Hepatocyte (in vitro differentiated cells): ENCODE results near the gene CABP5. TPM values are rescaled to one million over a fixed set of nuclear protein-coding genes. Genes with fewer than 3 reads are reported as not detected.

ENCODE experiments used
- DNase-seq: peaks from one replicate; pipeline ENCODE4 v3.0.0-alpha.2; 2016; ENCODE audit warnings: low spot score
- H2AFZ ChIP-seq: fragments of 200-600 bp; sonication (generic); 2 replicates; pipeline ENCODE4 v1.6.0; 2016; ENCODE audit warnings: antibody characterized with exemption, mild to moderate bottlenecking
- H3K27ac ChIP-seq: fragments of 200-600 bp; sonication (generic); 2 replicates; pipeline ENCODE4 v1.5.1; 2016; ENCODE audit warnings: mild to moderate bottlenecking
- H3K27me3 ChIP-seq: fragments of 200-600 bp; sonication (generic); 2 replicates; pipeline ENCODE4 v1.6.1; 2016
- H3K36me3 ChIP-seq: fragments of 200-600 bp; sonication (generic); replicated peaks from 2 replicates; pipeline ENCODE4 v1.5.1; 2016; ENCODE audit warnings: low read depth; ENCODE audit not compliant: insufficient read depth
- H3K4me1 ChIP-seq: fragments of 200-600 bp; sonication (generic); 2 replicates; pipeline ENCODE4 v1.5.1; 2016; ENCODE audit warnings: mild to moderate bottlenecking, moderate library complexity; ENCODE audit not compliant: insufficient read depth
- H3K4me2 ChIP-seq: fragments of 200-600 bp; sonication (generic); 2 replicates; pipeline ENCODE4 v1.6.0; 2016
- H3K4me3 ChIP-seq: fragments of 200-600 bp; sonication (generic); 2 replicates; pipeline ENCODE4 v1.5.1; 2016; ENCODE audit warnings: mild to moderate bottlenecking
- H3K79me2 ChIP-seq: fragments of 200-600 bp; sonication (generic); 2 replicates; pipeline ENCODE4 v1.6.0; 2017; ENCODE audit warnings: mild to moderate bottlenecking
- H3K9me2 ChIP-seq: fragments of 200-600 bp; sonication (generic); replicated peaks from 2 replicates; pipeline ENCODE4 v1.6.0; 2017; ENCODE audit warnings: mild to moderate bottlenecking; ENCODE audit not compliant: insufficient read depth
- H3K9me3 ChIP-seq: fragments of 200-600 bp; sonication (generic); 2 replicates; pipeline ENCODE4 v1.5.1; 2016; ENCODE audit warnings: low read depth, mild to moderate bottlenecking
- H4K20me1 ChIP-seq: fragments of 200-600 bp; sonication (generic); 2 replicates; pipeline ENCODE4 v1.6.0; 2016; ENCODE audit warnings: mild to moderate bottlenecking; ENCODE audit not compliant: insufficient read depth, poor library complexity, severe bottlenecking
- EZH2 ChIP-seq: fragments of 200-600 bp; sonication (generic); IDR thresholded peaks from 2 replicates; pipeline ENCODE4 v1.6.1; 2016; ENCODE audit warnings: antibody characterized with exemption, mild to moderate bottlenecking, borderline replicate concordance
- EZH2phosphoT487 ChIP-seq: fragments of 200-600 bp; sonication (generic); IDR thresholded peaks from one replicate; pipeline ENCODE4 v1.6.1; 2018; ENCODE audit warnings: antibody characterized with exemption, mild to moderate bottlenecking, low read depth, moderate library complexity; ENCODE audit not compliant: unreplicated experiment, severe bottlenecking
- WGBS: methylation state at CpG from one replicate; pipeline ENCODE4 v1.1.6; 2016; ENCODE audit warnings: low lambda C conversion rate; ENCODE audit errors: missing lambda C conversion rate; 5-methylcytosine and 5-hydroxymethylcytosine counted together
- polyA plus RNA-seq: library from polyadenylated mRNA; unstranded; fragments of >200 nt; fragmentation: Nextera tagmentation; extraction: Ambion mirVana; gene quantifications from 2 replicates; pipeline ENCODE4 v1.2.1, GENCODE V29; 2016
- total RNA-seq: library from RNA; depleted of rRNA; stranded (reverse); fragments of >200 nt; gene quantifications from 2 replicates; pipeline ENCODE4 v1.2.3, GENCODE V29; 2014
- TF ChIP-seq, protein P1 (sequence below): fragments of 200-600 bp; sonication (generic); IDR thresholded peaks from 2 replicates; pipeline ENCODE4 v1.5.1; 2016; ENCODE audit warnings: antibody characterized with exemption, mild to moderate bottlenecking; ENCODE audit not compliant: poor library complexity

The CABP5 gene
- total and polyA plus RNA-seq, 2 experiments from 2014 or later: not detected

DNA sequence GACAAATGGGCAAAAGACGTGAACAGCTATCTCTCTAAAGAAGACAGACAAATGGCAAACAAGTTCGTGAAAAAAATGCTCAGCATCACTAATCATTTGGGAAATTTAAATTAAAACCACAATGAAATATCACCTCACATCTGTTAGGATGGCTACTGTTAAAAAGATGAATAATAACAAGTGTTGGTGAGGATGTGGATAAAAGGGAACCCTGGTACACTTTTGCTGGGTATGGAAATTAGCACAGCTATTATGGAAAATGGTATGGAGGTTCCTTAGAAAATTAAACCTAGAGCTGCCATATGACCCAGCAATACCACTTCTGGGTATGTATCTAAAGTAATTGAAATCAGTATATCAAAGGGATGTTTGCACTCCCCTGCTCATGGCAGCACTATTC, 7.1 kb downstream of the CABP5 start:
- Histone ChIP-seq H3K4me2 (no peak overlapping the region), H3K27ac (no peak overlapping the region), H3K9me3 (peaks cover 3% of the 10 kb centered on the region), H3K79me2 (no peaks in the 10 kb centered on the region), H4K20me1 (no peaks in the 10 kb centered on the region), H3K4me1 (no peaks in the 10 kb centered on the region), H2AFZ (no peak overlapping the region), H3K27me3 (no peaks in the 10 kb centered on the region), H3K9me2 (no peaks in the 10 kb centered on the region), H3K4me3 (no peak overlapping the region), H3K36me3 (no peaks in the 10 kb centered on the region)
- WGBS: 81% methylated on average over 2 of the region's 2 CpGs
- no peak for DNase-seq
- no peak for TF ChIP-seq EZH2phosphoT487
- no peak for TF ChIP-seq EZH2
- TF ChIP-seq, protein P1, sequence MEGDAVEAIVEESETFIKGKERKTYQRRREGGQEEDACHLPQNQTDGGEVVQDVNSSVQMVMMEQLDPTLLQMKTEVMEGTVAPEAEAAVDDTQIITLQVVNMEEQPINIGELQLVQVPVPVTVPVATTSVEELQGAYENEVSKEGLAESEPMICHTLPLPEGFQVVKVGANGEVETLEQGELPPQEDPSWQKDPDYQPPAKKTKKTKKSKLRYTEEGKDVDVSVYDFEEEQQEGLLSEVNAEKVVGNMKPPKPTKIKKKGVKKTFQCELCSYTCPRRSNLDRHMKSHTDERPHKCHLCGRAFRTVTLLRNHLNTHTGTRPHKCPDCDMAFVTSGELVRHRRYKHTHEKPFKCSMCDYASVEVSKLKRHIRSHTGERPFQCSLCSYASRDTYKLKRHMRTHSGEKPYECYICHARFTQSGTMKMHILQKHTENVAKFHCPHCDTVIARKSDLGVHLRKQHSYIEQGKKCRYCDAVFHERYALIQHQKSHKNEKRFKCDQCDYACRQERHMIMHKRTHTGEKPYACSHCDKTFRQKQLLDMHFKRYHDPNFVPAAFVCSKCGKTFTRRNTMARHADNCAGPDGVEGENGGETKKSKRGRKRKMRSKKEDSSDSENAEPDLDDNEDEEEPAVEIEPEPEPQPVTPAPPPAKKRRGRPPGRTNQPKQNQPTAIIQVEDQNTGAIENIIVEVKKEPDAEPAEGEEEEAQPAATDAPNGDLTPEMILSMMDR: no peak

- no peak overlapping the region for H3K4me3 ChIP-seq
- no peak for DNase-seq
- no peak overlapping the region for H2AFZ ChIP-seq
- H3K36me3 ChIP-seq: no peaks in the 10 kb centered on the region
- H3K27ac ChIP-seq: no peak overlapping the region
- no peaks in the 10 kb centered on the region for H4K20me1 ChIP-seq
- no peaks in the 10 kb centered on the region for H3K9me2 ChIP-seq
- 81% methylated on average over 5 of the region's 5 CpGs for WGBS
- H3K4me2 ChIP-seq: no peak overlapping the region
- H3K9me3 ChIP-seq: peaks cover 3% of the 10 kb centered on the region
- TF ChIP-seq EZH2: no peak
- H3K4me1 ChIP-seq: no peaks in the 10 kb centered on the region
- H3K79me2 ChIP-seq: no peaks in the 10 kb centered on the region
- no peaks in the 10 kb centered on the region for H3K27me3 ChIP-seq
Observed at GRCh38 chr19:48033604-48034003, 10.3 kb downstream of the CABP5 start.

DNA sequence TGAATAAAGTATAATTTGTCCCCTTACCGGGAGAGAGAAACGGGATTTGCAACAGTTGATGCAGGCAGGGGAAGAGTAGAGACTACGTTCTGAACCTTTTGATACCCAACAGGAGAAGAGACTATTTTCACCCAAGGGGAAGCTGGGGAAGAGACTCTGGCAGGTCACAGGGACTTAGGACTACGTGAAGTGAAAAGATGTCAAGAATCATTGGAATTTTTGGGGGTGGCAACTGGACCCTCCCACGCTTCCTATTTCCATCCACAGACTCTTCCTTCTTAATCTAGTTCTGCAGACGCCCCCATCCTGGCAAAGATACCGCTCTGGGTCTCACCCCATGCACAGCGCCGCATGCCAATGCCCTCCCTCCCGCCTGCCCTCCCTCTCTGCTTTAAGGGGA, 13.8 kb downstream of the CABP5 start:
- WGBS: 78% methylated on average over 10 of the region's 10 CpGs
- H2AFZ ChIP-seq: no peak overlapping the region

GRCh38 chr19:48029431-48029830, 14.4 kb downstream of the CABP5 start:
- no peaks in the 10 kb centered on the region for H3K9me3 ChIP-seq
- no peaks in the 10 kb centered on the region for H3K79me2 ChIP-seq
- no peaks in the 10 kb centered on the region for H4K20me1 ChIP-seq
- TF ChIP-seq, protein P1: no peak
- TF ChIP-seq EZH2phosphoT487: no peak
- TF ChIP-seq EZH2: no peak
- H3K9me2 ChIP-seq: no peaks in the 10 kb centered on the region
- H3K4me1 ChIP-seq: no peaks in the 10 kb centered on the region
- no peak for DNase-seq
- H3K27ac ChIP-seq: no peak overlapping the region
- H3K27me3 ChIP-seq: no peaks in the 10 kb centered on the region
- H2AFZ ChIP-seq: no peak overlapping the region
- H3K36me3 ChIP-seq: no peaks in the 10 kb centered on the region
- no peak overlapping the region for H3K4me2 ChIP-seq
- WGBS: 64% methylated on average over 7 of the region's 7 CpGs
- H3K4me3 ChIP-seq: no peak overlapping the region

More for the DNA sequence above, 13.8 kb downstream of the CABP5 start:
- Histone ChIP-seq H3K9me2 (no peaks in the 10 kb centered on the region), H3K9me3 (no peaks in the 10 kb centered on the region), H3K36me3 (no peaks in the 10 kb centered on the region), H3K4me3 (no peak overlapping the region), H4K20me1 (no peaks in the 10 kb centered on the region), H3K4me2 (no peak overlapping the region), H3K4me1 (no peaks in the 10 kb centered on the region), H3K27ac (no peak overlapping the region), H3K79me2 (no peaks in the 10 kb centered on the region), H3K27me3 (no peaks in the 10 kb centered on the region)
- TF ChIP-seq, protein P1: no peak
- TF ChIP-seq EZH2phosphoT487: no peak
- no peak for TF ChIP-seq EZH2
- no peak for DNase-seq
